ENCODE measurements around the gene GPR142.

DNA sequence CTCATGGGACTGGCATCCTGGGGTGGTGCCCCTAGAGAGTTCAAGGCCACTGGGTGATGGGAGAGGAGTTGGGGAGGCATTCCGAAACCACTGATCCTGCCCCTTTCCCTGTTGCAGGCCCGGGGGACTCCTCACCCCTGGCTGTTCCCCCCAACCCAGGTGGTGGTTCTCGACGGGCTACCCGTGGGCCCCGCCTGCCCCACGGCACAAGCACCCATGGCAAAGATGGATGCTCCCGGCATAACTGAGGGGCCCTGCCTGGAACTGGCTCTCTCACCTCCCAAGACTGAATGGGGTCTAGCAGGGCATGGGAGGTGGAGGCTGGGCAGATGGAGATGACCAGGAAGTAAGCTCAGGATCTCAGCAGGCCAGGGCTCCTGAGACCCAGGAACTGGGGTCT lies 12.2 kb upstream of the GPR142 start:
- TF ChIP-seq CTCF (IDR thresholded peaks at IDR 0.05; ENCODE audit: extremely low read depth in 1 of 2, insufficient read depth in 1 of 2, low read depth in 1 of 2, low read length in 2 of 2) (no peak), POLR2A (IDR thresholded peaks at IDR 0.05; ENCODE audit: low read depth, low read length) (no peak), POLR2AphosphoS5 (IDR thresholded peaks at IDR 0.05; ENCODE audit: insufficient read depth, low read depth, low read length) (no peak), MYC (IDR thresholded peaks at IDR 0.05; ENCODE audit: low read depth, low read length) (no peak)
